GM19238 (cell line): ENCODE measurements around the gene ZNF335.

Source experiments
- DNase-seq: peaks from one replicate; pipeline ENCODE4 v3.0.0; 2011; ENCODE audit warnings: low spot score; ENCODE audit not compliant: insufficient read length

ZNF335 gene

DNA sequence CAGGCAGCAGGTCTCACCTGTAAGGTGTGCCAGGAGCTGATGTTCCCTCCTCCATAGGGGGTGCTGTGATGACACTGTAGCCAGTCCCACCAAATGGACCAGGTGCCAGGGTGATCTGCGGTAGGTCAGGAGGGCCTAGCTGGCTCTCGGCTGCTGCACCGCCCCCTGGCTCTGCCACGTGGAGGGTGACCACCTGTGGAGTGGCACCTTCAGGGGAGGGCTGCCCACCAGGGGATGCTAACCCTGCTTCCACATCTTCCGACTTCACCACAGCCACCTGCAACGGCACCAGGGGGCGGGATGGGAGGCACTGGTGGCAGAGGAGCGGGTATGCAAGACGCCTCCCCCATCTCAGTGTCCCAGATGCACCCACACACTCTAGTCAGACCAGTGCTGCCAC, 18.3 kb downstream of the ZNF335 start:
- DNase-seq = no peak

DNA sequence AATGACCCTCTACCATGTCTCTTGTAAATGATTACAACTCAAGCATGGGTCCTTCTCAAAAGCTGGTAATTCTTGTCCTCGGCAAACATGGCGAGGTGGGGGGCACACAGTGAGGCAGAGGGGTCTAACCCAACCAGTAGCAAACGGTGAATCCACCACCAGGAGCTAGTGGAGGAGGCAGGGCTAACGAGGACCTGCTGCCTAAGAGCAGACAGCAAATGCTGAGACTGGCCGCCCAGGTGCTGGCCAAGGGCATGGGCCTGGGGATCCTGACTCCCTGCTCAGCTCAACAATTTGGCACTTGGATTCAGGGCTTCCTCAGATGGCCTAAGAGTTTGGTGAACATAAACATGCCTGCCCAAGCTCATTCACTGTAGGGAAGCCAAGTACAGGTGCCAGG, 19.1 kb downstream of the ZNF335 start:
- no peak for DNase-seq

DNA sequence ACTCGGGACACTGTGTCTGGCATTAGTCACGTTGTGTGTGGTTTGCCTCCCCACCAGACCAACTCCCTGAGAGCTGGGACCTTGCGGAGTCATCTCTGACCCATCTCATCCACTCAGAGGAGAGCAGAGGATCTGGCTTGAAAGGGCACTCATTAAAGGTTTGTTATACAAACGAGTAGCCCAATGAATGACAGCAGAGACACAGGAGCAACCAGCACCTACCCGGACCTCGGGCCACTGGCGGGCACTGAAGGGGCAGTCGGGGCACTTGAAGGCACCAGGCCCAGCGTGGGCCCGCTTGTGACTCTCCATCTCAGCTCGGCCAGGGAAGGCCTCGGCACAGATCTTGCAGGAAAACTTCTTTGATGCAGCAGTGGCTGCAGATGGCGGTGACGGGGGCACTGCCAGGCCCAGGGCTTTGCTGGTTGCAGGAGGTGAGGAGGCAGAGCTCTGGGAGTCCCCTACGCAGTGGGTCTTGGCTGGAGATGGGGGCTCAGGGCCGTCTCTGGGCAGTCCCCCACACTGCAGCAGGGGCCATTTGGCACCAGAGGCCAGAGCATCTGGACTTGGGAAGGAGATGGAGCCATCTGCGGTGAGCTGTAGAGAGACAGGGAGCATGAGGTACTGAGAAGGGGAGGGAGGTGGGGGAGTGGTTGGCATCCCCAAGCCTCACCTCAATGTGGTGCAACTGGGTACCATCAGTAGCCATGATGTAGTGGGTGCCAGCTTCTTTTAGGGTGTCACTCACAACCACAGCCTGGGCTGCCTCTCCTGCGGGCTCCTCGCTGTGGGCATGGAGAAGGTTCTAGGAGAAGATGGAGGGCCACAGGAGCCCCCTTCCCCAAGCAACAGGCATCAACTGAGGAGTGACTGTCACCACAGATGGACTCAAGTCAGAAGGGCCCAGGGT, 19.8 kb downstream of the ZNF335 start:
- no peak for DNase-seq

DNA sequence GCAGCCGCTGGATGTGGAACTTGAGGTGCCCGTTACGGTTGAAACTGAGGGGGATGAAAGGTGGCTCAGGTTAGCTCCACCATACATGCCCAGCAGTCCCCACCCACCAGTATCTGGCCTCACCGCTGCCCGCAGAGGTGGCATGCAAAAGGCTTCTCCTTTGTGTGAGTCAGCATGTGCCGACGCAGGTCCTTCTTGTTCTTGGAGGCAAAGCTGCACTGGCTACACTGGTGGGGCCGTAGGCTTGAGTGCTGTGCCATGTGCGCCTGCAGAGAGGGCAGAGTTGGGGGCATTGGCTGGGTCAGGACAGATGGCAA, 21.7 kb downstream of the ZNF335 start:
- no peak for DNase-seq

DNA sequence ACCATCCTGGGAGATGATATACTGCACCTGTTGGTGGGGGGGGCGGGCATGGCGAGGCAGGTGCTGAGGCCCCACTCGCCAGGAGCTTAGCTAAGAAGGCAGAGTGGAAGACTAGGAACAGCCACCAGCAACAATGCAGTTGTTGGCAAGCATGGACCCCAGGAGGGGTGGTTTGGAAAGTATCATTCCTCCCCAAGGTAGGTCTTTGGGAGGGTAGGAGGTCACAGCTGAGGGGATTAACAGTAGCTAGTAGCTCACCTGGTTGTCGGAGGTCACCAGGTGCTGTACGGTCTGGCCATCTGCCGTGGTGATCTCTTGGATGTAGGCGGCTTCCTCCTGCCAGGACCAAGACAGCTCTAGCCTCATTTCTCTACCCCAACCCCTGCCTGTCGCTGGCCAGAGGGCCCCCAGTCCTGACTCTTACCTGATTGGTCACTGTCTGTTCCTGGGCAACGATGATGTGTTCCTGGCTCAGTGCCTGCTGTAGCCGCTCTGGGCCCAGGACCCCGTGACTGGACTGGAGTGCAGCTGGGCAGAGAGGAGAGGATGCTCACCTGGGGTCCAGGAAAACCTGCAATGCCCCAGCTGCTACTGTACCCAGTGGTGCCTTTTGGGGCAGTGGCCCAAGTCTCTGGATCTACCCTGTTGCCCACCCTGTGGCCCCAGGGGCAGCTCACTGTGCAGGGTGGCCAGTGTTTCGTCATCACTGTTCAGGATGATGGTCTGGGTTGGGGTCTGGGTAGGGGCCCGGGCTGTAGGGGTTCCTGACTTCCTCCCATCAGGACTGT, 22.3 kb downstream of the ZNF335 start:
- DNase-seq = no peak

DNA sequence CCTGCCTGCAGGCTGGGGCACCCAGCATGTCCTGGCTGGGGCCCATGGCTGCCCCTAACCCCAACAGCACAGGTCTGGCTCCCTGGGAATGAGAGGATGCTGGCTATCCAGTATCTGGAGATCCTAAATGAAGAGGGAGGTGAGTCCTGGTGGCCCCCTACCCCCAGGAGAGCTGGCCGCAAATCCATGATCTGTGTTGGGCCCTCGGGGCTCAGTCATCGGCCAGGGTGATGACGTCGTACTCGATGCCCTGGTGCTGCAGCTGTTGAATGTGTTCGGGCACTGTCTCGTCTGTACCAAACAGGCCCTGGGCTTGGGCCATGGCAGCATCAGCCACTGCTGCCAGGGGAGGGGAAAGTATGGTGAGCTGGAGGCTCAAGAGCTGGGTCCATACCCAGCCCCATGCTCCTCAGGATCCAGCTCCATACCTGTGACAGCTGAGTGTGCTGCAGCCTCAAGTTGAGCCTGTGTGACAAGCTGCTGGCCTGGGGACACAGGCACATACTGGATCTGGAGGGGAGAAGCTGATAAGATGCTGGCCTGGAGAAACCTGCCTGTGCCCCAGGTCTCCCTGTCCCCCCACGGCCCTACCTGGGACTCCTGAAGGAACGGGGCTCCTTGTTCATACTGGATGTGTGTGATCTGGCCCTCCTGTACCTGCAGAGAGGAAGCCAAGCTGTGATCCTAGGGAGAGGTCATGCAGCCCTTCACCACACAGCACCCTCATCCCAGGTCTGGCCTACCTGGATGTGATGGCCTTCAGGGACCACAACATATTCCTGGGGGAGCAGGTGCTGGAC, 23.1 kb downstream of the ZNF335 start:
- DNase-seq = no peak

DNA sequence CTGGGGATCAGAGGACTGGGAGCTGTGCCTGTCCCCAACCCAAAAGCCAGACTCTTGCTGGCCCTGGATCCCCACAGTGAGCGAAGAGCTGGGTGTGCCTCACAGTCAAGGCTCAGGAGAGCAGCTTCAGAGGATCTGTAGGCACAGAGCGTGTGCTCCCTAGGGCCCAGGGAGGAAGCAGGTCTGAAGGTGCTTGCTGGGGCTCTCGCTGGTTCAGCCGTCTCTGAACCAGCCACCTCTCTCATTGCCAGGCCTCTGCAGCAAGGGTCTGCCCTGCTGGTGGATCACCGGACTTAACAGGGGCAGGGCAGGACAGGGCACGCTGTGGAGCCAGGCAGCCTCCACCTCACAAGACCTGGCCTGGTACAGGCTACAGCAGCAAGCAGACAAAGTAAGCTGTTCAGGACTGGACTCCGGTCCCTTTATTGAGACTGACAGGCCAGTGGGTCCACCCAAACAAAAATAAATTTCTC, 23.7 kb downstream of the ZNF335 start:
- DNase-seq = no peak

DNA sequence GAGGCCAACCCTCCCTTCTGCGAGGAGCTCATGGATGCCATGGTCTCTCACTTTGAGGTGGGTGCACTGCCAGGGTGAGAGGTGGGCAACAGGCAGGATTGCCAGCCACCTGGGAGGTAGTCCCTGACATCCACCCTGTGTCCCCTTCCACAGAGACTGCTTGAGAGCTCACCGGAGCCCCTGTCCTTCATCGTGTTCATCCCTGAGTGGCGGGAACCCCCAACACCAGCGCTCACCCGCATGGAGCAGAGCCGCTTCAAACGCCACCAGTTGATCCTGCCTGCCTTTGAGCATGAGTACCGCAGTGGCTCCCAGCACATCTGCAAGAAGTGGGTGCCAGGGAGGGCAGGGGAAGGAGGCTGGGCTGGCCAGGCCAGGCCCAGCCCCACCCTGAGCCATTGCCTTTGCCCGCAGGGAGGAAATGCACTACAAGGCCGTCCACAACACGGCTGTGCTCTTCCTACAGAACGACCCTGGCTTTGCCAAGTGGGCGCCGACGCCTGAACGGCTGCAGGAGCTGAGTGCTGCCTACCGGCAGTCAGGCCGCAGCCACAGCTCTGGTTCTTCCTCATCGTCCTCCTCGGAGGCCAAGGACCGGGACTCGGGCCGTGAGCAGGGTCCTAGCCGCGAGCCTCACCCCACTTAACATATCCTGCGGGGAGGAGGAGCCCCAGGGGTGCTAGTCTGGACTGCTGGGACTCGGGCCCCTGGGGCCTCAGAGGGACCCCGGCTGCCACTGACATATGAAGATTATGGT, 24.7 kb downstream of the ZNF335 start:
- no peak for DNase-seq

DNA sequence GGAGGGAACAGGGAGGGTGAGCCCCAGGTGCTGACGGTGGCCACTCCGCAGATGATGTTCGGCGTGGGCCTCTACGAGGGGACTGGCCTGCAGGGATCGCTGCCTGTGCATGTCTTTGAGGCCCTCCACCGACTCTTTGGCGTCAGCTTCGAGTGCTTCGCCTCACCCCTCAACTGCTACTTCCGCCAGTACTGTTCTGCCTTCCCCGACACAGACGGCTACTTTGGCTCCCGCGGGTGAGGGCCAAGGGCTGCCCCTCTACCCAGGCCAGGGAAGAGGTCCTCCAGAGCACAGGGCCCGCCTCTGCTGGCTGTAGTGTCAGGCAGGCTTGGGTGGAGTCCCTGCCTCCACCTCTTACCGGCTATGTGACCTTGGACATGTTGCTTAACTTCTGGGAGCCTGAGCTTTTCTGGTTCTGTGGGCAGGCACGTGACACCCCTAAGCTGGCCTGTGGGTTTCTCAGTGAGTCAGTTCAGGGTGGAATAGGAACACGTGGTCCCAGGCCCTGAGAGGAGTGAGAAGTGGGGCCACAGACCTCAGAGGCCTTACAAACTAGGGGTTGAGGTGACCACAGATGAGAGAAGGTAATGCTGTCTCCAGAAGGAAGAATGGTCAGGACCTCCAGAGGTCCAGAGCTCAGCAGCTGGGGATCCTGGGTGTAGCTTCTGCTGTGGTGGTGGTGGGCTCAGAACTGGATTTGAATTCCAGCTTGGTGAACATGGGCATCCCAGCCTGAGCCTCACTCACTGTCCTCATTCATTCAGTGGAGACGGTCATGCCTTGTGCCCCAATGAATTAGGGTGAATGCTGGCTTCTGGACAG, 25.6 kb downstream of the ZNF335 start:
- DNase-seq = no peak

DNA sequence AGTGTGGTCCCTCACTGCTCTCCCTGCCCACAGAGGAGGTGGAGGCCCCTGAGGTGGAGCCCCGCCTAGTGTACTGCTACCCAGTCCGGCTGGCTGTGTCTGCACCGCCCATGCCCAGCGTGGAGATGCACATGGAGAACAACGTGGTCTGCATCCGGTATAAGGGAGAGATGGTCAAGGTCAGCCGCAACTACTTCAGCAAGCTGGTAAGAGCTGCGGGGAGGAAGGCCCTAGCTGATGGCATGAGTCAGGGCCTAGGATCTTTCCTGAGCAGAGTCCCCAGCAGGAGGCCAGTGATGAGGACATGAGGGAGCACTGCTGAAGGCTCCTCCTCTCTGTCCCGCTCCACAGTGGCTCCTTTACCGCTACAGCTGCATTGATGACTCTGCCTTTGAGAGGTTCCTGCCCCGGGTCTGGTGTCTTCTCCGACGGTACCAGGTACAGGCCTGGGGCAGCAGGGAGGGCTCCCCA, 26.3 kb downstream of the ZNF335 start:
- no peak for DNase-seq

DNA sequence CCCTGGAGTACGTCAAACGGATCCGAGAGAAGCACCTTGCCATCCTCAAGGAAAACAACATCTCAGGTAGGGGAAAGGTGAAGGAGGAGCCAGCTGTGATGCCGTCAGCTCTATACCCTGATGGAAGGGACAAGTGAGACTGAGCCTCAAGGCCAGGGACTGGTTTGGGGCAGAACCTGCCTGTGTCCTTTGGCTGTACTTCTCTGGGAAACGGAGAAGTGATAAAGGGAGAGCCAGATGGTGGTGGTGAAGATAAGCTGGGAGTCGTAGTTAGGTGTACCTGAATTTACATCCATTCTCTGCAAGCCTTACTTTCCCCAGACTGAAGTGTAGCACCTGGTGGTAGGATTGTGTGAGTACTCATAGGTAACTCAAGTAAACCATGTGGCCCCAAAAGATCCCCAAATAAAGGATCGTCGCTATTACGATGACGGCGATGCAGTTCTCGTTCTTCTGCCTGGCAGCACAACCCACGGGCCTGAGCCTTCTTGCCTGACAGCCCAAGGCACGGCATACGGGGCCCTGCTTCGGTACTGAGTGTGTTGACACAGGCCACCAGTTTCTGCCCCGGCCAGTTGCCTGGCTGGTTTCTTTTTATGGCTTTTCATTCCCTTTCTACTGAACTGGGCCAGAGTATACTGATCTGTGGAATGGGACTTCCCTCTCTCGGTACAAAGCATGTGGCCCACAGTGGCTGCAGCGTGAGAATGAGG, 26.9 kb downstream of the ZNF335 start:
- DNase-seq = no peak

DNA sequence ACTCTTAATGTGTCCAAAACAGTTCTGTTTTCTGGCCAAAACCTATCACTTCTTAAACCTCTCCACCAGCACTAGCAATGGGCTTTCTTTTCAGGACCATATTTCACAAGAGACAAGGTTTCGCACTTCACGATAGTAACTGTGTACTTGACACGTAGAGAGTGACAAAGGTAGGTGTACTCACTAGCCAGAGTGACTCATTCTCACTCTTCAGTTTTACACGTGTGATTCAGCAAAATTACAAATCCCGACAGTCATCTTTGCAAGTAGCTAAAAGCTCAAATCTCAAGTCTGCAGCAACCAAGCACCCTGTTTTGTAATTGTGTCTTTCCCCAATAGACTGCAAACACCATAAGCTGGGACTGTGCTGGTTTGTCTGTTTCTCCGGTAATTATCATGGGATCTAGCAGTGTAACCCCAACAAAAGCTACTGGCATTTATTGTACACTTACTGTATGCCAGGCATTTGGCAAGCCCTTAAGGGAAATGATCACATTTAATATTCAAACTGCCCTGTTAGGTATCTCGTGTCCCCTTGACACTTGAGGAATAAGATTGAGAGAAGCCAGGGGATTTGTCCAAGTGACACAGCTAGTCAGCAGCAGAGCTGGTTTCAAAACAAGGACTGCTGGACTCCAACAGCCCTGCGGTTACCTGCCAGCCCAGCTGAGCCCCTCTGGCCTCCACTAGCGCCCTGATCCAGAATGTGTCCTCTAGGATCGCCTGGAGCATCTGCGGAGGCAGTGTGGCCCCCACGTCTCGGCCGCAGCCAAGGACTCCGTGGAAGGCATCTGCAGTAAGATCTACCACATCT, 27.6 kb downstream of the ZNF335 start:
- DNase-seq = no peak

DNA sequence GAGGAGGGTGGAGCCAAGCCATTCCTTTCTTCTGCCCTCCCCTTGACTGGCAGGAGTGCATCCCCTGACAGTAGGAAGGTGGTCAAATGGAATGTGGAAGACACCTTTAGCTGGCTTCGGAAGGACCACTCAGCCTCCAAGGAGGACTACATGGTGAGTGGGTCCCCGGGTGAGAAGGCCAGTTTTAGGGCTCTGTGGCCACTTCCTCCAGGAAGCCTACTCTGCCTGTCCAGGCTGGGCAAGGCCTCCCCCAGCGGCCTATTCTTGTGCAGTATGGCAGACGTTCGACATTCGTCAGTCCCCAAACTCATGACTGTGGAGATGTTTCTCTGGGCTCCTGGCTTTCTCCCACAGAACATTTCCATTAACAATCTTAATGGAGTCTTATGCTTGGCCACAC, 28.4 kb downstream of the ZNF335 start:
- DNase-seq = no peak

DNA sequence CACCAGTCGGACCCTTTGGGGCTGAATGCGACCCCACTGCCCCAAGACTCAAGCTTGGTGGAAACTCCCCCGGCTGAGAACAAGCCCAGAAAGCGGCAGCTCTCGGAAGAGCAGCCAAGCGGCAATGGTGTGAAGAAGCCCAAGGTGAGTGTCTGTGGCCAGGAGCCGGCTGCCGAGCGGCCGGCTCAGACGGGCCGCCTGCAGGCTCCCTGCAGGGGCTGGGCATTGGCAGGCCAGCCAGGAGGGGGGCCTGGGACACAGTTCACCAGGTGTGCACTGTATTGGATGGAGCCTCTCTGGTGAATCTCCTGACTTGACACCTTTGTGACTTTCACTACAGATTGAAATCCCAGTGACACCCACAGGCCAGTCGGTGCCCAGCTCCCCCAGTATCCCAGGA, 31.5 kb downstream of the ZNF335 start:
- no peak for DNase-seq

DNA sequence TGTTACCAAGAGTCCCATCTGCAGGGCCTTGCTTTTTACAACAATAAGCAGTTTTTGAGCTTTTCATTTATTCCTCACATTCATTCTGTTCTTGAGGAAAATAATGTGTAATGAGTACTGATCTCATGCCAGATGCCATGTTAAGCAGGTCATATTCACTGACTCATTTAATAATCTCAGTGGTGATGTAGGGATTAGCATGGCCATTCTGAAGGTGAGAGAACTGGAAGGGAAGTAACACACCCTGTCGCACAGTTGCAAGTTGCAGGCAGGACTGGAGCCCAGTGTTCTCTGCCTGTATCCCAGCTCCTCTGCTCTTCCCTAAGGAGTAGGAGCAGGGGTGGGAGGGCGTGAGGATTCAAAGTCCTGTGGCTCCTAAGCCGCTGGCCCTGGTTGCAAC, 31.9 kb downstream of the ZNF335 start:
- DNase-seq = no peak

DNA sequence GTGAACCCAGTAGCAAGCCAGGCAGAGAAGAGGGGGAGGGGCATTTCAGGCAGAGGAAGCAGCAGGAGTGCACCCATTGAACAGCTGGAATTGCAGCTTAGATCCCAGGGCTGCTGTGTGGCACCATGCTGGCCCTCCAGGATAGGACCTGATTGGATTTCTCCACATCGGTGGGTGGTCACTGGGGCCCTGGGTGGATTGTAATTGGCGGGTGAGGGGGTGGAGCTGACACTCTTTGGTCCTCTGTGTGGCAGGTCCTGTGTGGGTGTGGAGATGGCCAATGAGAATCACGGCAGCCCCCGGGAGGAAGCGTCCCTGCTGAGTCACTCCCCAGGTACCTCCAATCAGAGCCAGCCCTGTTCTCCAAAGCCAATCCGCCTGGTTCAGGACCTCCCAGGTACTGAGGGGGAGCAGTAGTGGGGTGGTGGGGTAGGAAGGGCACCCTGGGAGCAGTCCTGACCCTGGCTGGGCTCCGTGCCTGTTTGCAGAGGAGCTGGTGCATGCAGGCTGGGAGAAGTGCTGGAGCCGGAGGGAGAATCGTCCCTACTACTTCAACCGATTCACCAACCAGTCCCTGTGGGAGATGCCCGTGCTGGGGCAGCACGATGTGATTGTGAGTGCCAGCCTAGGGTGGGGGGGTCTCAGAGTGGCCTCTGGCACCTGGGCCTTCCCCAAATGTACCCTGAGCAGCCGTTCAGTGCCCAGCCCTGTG, 33.1 kb downstream of the ZNF335 start:
- no peak for DNase-seq

DNA sequence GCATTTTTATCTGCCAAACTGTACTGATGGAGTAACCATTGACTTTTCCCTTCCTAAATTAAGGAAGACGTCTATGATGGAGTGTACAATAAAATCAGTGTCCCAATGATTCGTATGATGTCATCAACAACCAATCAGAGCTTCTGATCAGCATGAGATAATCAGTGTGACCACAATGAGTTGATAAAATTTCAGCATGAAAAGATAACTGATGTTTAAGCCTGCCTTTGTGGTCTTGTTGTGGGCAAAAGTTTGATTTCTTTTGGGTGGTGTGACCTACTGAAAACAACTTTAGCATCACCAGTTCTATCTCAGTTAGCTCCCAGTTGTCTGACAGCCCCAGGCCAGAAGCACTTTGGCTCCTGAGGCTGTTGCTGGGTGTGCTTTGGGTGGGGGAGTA, 34.2 kb downstream of the ZNF335 start:
- DNase-seq = no peak

DNA sequence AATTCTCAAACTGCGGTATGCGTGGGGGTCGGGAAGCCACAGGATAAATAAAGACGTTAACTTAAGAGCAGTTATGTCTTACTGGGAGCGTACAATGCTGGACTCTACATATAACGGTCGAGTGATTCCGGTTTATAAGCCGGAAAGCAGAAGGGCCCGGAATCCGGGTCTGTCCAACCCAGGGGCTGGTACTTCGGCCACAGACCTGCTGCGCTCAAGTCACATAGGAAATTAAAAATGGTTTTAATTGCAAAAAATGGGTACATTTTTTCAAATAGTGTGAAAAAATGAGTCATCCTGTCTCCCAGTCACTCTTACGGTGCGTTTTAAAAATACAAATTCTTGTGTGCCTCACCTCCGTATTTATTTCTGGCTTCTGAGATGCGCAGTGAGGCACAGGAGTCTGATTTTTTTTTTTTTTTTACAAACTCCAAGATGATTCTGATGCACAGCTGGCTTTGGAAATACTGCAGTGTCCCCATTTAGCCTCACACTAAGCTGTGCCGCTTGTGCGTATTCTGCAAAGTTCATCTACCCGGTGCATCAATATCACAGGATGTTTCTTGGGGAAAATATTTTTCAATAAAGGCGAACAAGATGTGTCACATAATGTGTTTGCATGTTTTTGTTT, 36.5 kb downstream of the ZNF335 start:
- DNase-seq = no peak
